Muscle layer of colon (tissue), 2 donors: ENCODE results near the gene PDGFC.

Source experiments
- H3K27ac ChIP-seq: one replicate; pipeline ENCODE4 v1.7.0; 2013; ENCODE audit warnings: low read depth, mild to moderate bottlenecking, low read length, moderate library complexity
- H3K27me3 ChIP-seq, 2 donors: one replicate each; pipeline ENCODE4 v1.7.0; 2013; ENCODE audit warnings: low read length in 2 of 2, mild to moderate bottlenecking in 2 of 2; ENCODE audit not compliant: insufficient read depth in 2 of 2, control insufficient read depth in 1 of 2
- H3K36me3 ChIP-seq: one replicate; pipeline ENCODE4 v1.7.0; 2013; ENCODE audit warnings: mild to moderate bottlenecking, low read length; ENCODE audit not compliant: insufficient read depth
- H3K4me1 ChIP-seq: one replicate; pipeline ENCODE4 v1.7.0; 2013; ENCODE audit warnings: mild to moderate bottlenecking, low read length; ENCODE audit not compliant: insufficient read depth
- H3K4me3 ChIP-seq, 2 donors: one replicate each; pipeline ENCODE4 v1.7.0; 2013; ENCODE audit warnings: low read length in 2 of 2, low read depth in 1 of 2, mild to moderate bottlenecking in 1 of 2, moderate library complexity in 1 of 2
- H3K9ac ChIP-seq: one replicate; pipeline ENCODE4 v1.7.0; 2013; ENCODE audit warnings: low read length
- H3K9me3 ChIP-seq: one replicate; pipeline ENCODE4 v1.7.0; 2013; ENCODE audit warnings: mild to moderate bottlenecking, low read length
- donor health status: abdominal sarcoma.
- donor health status: Adenocarcinoma of cecum.

The PDGFC gene

GRCh38 chr4:156795727-156796126 is 175.9 kb downstream of the PDGFC start:
- Histone ChIP-seq H3K4me3 (no peak overlapping the region), H3K36me3 (no peaks in the 10 kb centered on the region), H3K4me1 (peaks cover 18% of the 10 kb centered on the region), H3K9ac (no peak overlapping the region), H3K9me3 (no peaks in the 10 kb centered on the region), H3K27me3 (no peaks in the 10 kb centered on the region), H3K27ac (no peak overlapping the region)

- Histone ChIP-seq H3K4me3 (no peak overlapping the region), H3K9me3 (no peaks in the 10 kb centered on the region), H3K9ac (no peak overlapping the region), H3K36me3 (no peaks in the 10 kb centered on the region), H3K27ac (no peak overlapping the region), H3K27me3 (no peaks in the 10 kb centered on the region), H3K4me1 (peaks cover 21% of the 10 kb centered on the region)
Observed at GRCh38 chr4:156794863-156795262, 176.7 kb downstream of the PDGFC start.

GRCh38 chr4:156792462-156793085 is 179.0 kb downstream of the PDGFC start:
- Histone ChIP-seq H3K36me3 (no peaks in the 10 kb centered on the region), H3K27me3 (no peaks in the 10 kb centered on the region), H3K9me3 (no peaks in the 10 kb centered on the region), H3K9ac (no peak overlapping the region), H3K27ac (no peak overlapping the region), H3K4me3 (no peak overlapping the region), H3K4me1 (peaks cover 21% of the 10 kb centered on the region)

DNA sequence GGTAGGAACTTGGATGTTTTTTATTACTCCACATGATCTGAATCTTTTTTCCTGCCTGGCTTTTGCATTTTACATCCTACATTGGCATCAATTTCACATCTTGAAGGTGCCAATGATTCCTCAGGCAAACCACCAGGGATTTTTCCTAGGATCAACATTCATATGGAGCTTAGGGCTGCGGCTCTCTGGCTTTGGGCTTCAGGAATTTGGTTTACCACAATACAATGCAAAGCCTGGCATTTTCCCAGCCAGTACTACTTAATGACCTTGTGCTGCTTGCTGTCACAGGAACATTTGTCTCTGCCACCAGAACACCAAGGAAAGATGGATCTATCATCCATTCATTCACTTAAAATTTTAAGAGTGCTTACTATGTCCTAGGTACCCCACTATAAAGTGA is 180.7 kb downstream of the PDGFC start:
- H3K9me3 ChIP-seq: no peaks in the 10 kb centered on the region
- H3K36me3 ChIP-seq: no peaks in the 10 kb centered on the region
- H3K27me3 ChIP-seq: no peaks in the 10 kb centered on the region
- no peak overlapping the region for H3K27ac ChIP-seq
- H3K9ac ChIP-seq: no peak overlapping the region
- H3K4me3 ChIP-seq: no peak overlapping the region
- H3K4me1 ChIP-seq: peaks cover 30% of the 10 kb centered on the region

DNA sequence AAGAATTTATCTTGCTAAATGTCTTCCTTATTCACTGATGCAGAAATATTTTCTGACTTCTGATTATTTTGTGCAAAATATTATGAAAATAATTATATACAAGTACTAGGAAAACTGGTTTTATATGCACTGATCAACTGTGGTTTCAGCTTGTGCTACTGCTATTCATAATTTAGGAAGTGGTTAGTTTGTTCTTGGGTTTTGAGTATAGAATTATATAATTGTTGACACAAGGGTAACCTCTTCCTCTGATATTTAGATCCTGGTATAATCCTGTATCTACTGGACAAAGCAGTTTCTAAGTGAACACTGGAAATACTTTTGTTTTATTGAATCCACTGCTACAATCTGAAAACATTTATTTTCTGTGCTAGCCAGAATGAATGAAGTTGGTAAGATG is 182.8 kb downstream of the PDGFC start:
- H3K4me3 ChIP-seq: no peak overlapping the region
- H3K36me3 ChIP-seq: no peaks in the 10 kb centered on the region
- H3K27ac ChIP-seq: no peak overlapping the region
- no peak overlapping the region for H3K9ac ChIP-seq
- H3K9me3 ChIP-seq: no peaks in the 10 kb centered on the region
- H3K4me1 ChIP-seq: peaks cover 22% of the 10 kb centered on the region
- H3K27me3 ChIP-seq: no peaks in the 10 kb centered on the region

GRCh38 chr4:156786713-156787112 is 184.9 kb downstream of the PDGFC start:
- Histone ChIP-seq H3K9ac (no peak overlapping the region), H3K27ac (no peak overlapping the region), H3K9me3 (no peaks in the 10 kb centered on the region), H3K36me3 (no peaks in the 10 kb centered on the region), H3K4me1 (peaks cover 18% of the 10 kb centered on the region), H3K4me3 (no peak overlapping the region), H3K27me3 (no peaks in the 10 kb centered on the region)

- Histone ChIP-seq H3K9ac (no peak overlapping the region), H3K4me1 (peaks cover 9% of the 10 kb centered on the region), H3K9me3 (no peaks in the 10 kb centered on the region), H3K27me3 (no peaks in the 10 kb centered on the region), H3K36me3 (no peaks in the 10 kb centered on the region), H3K4me3 (no peak overlapping the region), H3K27ac (no peak overlapping the region)
Observed at GRCh38 chr4:156784970-156785369, 186.6 kb downstream of the PDGFC start.

DNA sequence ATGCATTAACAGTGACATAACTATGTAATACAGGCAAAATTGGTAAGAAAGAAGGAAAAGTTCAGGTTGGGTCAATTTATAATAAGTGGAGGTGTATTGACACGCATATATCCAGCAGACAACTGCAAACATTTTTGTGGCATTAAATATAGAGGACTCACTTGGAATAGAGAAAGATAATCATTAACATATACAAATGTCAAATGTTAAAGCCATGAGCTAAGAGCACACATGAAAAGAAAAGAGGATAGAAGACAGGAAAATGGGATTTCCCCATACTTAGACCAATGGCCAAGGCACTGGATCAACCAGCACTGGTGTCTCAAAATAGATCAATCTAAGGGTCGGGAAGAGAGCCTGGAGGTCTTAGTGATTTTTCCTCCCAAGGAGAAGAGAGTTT is 187.6 kb downstream of the PDGFC start:
- Histone ChIP-seq H3K9ac (no peak overlapping the region), H3K4me1 (peaks cover 16% of the 10 kb centered on the region), H3K36me3 (no peaks in the 10 kb centered on the region), H3K27me3 (no peaks in the 10 kb centered on the region), H3K27ac (no peak overlapping the region), H3K9me3 (no peaks in the 10 kb centered on the region), H3K4me3 (no peak overlapping the region)

DNA sequence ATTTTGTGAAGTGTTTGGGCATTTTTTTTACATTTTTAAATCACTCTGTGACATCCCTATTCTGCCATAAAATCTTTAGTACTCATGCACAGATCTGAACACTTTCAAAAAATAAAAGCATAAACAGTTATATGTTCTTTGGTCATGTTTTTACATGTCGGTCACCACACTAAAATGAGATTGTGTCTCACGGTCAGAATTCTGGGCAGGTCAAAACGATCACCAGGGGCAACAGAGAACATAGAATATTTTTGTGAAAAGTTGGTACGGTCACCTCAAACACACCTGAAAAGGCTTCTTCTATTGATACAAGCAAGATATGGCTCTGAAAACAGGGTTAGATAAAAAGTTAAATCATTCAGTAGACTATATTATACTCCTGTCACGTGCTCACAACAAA is 189.1 kb downstream of the PDGFC start:
- Histone ChIP-seq H3K27ac (no peak overlapping the region), H3K9ac (no peak overlapping the region), H3K4me1 (peaks cover 24% of the 10 kb centered on the region), H3K36me3 (no peaks in the 10 kb centered on the region), H3K27me3 (no peaks in the 10 kb centered on the region), H3K9me3 (no peaks in the 10 kb centered on the region), H3K4me3 (no peak overlapping the region)

DNA sequence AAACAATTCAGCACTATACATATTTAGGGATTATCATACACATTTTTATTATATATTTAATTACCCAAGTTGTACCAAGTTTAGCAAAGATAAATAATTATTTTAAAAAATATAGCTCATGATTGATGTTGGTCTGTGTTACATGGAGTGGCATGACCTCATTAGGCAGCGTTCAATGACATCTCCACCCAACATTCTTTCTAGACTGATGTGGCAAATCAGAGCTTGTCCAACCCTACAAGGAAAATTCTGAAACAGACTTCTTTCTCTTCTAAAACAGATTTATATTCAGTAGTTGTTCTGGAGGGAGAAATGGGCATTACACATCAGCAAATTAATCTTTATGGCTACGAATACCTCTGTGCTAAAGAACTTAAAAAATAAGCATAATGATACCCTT is 189.7 kb downstream of the PDGFC start:
- Histone ChIP-seq H3K27me3 (no peaks in the 10 kb centered on the region), H3K4me1 (peaks cover 20% of the 10 kb centered on the region), H3K9me3 (no peaks in the 10 kb centered on the region), H3K36me3 (no peaks in the 10 kb centered on the region), H3K4me3 (no peak overlapping the region), H3K27ac (no peak overlapping the region), H3K9ac (no peak overlapping the region)

DNA sequence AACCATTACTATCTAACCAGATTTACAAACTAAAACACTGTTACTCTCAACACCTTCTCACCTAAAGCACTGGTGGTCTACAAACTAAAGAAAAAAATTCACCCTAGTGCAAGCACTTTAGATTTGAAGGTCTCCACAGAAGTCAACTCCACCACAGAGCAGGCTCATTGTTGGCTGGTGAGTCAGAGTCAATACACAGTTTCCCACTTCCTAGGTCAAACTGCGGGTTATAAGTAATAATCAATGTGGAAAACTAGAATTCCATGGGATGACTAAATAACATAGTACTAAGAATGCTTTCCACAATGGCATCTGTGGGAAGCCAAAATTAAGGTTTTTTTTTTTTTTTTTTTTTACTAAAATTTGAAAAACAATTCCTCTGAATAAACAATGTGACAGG is 191.8 kb downstream of the PDGFC start:
- H3K4me1 ChIP-seq: peaks cover 19% of the 10 kb centered on the region
- no peak overlapping the region for H3K9ac ChIP-seq

GRCh38 chr4:156779042-156779441 is 192.6 kb downstream of the PDGFC start:
- Histone ChIP-seq H3K27ac (peak overlapping the region; percentile 41), H3K27me3 (no peaks in the 10 kb centered on the region), H3K4me3 (no peak overlapping the region)

More for the DNA sequence above, 191.8 kb downstream of the PDGFC start:
- no peak overlapping the region for H3K4me3 ChIP-seq
- H3K27ac ChIP-seq: peak overlapping the region; percentile 41
- H3K27me3 ChIP-seq: no peaks in the 10 kb centered on the region
- no peaks in the 10 kb centered on the region for H3K9me3 ChIP-seq
- no peaks in the 10 kb centered on the region for H3K36me3 ChIP-seq

More at GRCh38 chr4:156779042-156779441, 192.6 kb downstream of the PDGFC start:
- H3K36me3 ChIP-seq: no peaks in the 10 kb centered on the region
- H3K9me3 ChIP-seq: no peaks in the 10 kb centered on the region
- H3K9ac ChIP-seq: no peak overlapping the region
- peaks cover 26% of the 10 kb centered on the region for H3K4me1 ChIP-seq
